ENCODE measurements around the gene KDM3A. TPM values are rescaled to one million over a fixed set of nuclear protein-coding genes. Genes with fewer than 3 reads are reported as not detected.
A peak's percentile ranks its signal among the peaks of the same experiment; 100 is the strongest.

The KDM3A gene, protein sequence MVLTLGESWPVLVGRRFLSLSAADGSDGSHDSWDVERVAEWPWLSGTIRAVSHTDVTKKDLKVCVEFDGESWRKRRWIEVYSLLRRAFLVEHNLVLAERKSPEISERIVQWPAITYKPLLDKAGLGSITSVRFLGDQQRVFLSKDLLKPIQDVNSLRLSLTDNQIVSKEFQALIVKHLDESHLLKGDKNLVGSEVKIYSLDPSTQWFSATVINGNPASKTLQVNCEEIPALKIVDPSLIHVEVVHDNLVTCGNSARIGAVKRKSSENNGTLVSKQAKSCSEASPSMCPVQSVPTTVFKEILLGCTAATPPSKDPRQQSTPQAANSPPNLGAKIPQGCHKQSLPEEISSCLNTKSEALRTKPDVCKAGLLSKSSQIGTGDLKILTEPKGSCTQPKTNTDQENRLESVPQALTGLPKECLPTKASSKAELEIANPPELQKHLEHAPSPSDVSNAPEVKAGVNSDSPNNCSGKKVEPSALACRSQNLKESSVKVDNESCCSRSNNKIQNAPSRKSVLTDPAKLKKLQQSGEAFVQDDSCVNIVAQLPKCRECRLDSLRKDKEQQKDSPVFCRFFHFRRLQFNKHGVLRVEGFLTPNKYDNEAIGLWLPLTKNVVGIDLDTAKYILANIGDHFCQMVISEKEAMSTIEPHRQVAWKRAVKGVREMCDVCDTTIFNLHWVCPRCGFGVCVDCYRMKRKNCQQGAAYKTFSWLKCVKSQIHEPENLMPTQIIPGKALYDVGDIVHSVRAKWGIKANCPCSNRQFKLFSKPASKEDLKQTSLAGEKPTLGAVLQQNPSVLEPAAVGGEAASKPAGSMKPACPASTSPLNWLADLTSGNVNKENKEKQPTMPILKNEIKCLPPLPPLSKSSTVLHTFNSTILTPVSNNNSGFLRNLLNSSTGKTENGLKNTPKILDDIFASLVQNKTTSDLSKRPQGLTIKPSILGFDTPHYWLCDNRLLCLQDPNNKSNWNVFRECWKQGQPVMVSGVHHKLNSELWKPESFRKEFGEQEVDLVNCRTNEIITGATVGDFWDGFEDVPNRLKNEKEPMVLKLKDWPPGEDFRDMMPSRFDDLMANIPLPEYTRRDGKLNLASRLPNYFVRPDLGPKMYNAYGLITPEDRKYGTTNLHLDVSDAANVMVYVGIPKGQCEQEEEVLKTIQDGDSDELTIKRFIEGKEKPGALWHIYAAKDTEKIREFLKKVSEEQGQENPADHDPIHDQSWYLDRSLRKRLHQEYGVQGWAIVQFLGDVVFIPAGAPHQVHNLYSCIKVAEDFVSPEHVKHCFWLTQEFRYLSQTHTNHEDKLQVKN (N-terminal part only)
- 100 to 1,000 TPM in 2 of 4 donors, 10 to 100 TPM in 2; 87.5 to 121 (median 105) TPM for total RNA-seq

DNA sequence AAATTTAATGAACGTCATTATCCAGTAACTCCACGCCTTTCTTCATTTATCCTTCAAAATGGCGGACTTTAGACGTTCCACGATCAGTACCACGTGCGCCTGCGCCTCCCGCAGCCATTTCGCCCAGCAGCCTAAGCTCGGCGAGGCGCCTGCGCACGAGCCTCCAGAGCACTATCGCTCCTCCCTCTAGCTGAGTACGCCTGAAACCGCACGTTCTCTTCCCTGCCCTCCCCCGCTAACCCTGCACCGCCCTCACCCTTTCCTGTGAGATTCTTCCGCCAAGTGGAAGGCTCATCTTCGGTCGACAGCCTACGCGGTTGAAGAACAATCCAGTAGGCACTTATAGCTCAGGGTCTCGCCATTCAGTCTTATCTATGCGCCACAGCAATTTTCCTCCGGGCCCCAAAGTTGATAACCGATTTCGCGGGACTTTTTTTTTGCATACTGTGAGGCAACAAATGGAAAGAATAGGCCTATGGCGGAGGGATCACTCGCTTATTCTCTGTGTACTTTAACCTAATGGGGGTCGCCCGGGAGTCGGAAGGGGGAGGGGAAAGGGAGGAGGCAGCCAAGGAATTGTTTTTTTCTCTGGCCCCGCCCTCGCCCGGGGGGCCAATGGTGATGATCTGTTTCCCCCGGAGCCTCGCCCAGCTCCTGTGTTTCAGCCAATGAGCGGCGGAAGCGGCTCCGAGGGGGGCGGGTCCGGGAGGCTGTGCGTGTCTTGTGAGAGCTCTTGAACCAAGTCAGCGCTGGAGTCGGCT is at the start of gene KDM3A:
Gene KDM3A (plus strand): TSS at position 741 of the 761 bp plus-strand sequence. CDS start 677 bp downstream, outside the sequence.
- H3K4me3 ChIP-seq (ENCODE audit: low read depth, poor library complexity, severe bottlenecking): peak within 1 kb of the TSS; percentile 65
- peak in 1 of 2 donors; percentile 69 for TF ChIP-seq POLR2A (IDR thresholded peaks at IDR 0.05)
- TF ChIP-seq, protein P1, sequence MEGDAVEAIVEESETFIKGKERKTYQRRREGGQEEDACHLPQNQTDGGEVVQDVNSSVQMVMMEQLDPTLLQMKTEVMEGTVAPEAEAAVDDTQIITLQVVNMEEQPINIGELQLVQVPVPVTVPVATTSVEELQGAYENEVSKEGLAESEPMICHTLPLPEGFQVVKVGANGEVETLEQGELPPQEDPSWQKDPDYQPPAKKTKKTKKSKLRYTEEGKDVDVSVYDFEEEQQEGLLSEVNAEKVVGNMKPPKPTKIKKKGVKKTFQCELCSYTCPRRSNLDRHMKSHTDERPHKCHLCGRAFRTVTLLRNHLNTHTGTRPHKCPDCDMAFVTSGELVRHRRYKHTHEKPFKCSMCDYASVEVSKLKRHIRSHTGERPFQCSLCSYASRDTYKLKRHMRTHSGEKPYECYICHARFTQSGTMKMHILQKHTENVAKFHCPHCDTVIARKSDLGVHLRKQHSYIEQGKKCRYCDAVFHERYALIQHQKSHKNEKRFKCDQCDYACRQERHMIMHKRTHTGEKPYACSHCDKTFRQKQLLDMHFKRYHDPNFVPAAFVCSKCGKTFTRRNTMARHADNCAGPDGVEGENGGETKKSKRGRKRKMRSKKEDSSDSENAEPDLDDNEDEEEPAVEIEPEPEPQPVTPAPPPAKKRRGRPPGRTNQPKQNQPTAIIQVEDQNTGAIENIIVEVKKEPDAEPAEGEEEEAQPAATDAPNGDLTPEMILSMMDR (IDR thresholded peaks at IDR 0.05): no peak
- DNase-seq (ENCODE audit: low spot score in 2 of 2): peak; percentile 100
- 0 to 1% methylated on average over 43 to 51 of the region's 51 CpGs for WGBS, 2 donors
- intact Hi-C loops (cut with DNase I; ENCODE audit: low total_unique reads): no loop called here

DNA sequence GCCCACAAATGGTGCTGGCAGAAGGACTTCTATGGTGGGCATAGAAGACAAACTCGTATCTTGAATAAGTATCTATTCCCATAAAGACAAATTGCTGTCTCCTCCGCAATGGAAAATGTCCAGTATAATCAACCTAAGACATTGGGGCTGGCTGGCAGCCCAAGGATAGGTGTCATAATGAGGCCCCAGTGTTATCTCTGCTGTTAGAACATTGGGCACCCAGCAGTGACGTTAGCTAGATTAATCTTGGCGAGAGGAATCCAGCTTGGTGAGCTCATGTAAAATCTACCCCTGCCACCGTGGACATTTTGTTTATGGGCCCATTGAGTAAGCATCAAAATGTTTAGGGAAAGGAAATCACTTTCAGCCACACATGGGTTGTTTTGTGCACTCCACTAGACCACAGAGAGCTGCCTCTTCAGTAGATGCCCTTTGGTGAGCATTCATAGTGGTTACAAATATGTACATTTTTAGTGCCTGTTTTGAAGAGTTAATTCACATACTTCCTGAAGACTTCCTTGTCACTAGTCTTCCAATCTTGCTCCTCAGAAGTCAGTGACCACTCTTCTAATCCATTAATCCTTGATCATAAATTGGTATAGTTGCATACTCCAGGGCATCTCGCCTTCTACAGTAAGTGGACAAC is 48.2 kb upstream of the KDM3A start:
- intact Hi-C loops (cut with DNase I; ENCODE audit: low total_unique reads): no loop called here
- WGBS, 2 donors: 80 to 84% methylated on average over 6 of the region's 6 CpGs

DNA sequence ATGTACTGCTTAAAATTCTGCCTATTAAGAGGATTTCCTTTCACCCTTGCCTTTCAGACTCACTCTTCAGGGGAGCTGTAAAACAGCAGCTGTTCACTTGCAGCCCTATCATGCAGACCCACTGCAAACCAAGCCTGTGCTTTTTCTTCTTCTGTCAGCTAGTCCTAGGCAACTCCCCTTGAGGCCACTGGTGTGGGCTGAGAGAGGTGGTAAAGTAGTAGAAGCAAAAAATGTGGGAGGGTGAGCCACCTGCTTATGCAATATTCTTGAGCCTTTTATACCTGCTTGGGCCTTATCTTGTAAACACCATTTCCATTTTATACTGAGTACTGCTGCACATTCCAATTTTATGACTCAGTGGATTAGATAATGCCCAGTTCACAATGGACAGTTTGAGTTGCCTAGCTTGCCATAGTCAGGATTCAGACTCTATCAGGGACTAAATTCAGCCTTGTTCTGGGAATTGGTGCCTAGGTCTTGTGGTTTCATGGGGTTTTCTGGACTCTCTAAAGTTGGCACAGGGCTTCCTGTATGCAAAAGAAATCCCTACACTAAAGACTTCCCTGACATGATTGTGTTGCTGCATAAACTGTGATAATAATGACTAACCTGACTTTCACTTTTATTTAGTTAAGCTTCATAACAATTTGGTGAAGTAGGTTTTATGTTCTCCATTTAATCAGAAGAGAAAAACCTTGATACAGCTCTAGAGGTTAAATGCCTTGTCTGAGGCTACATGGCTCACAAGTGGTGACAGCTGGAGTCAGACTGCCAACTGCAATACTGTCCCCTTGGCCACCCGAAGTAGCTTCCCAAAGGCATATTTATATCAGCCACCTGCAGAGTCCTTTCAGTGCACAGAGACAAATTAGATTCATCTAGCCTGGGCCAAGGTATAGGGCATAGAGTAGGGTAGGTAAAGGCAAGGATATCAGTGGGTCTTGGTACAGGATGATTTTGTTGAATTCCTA is 47.4 kb upstream of the KDM3A start:
- H3K4me3 ChIP-seq (ENCODE audit: low read depth, poor library complexity, severe bottlenecking): no peak overlapping the region
- DNase-seq (ENCODE audit: low spot score in 2 of 2): no peak
- intact Hi-C loops (cut with DNase I; ENCODE audit: low total_unique reads): no loop called here
- 45 to 55% methylated on average over 1 of the region's 1 CpG for WGBS, 2 donors
- no peak for TF ChIP-seq POLR2A (IDR thresholded peaks at IDR 0.05)
- TF ChIP-seq, protein P1 (IDR thresholded peaks at IDR 0.05): no peak

More for the DNA sequence above, 48.2 kb upstream of the KDM3A start:
- TF ChIP-seq, protein P1 (IDR thresholded peaks at IDR 0.05): no peak
- no peak for TF ChIP-seq POLR2A (IDR thresholded peaks at IDR 0.05)
- no peak overlapping the region for H3K4me3 ChIP-seq (ENCODE audit: low read depth, poor library complexity, severe bottlenecking)
- DNase-seq (ENCODE audit: low spot score in 2 of 2): no peak

DNA sequence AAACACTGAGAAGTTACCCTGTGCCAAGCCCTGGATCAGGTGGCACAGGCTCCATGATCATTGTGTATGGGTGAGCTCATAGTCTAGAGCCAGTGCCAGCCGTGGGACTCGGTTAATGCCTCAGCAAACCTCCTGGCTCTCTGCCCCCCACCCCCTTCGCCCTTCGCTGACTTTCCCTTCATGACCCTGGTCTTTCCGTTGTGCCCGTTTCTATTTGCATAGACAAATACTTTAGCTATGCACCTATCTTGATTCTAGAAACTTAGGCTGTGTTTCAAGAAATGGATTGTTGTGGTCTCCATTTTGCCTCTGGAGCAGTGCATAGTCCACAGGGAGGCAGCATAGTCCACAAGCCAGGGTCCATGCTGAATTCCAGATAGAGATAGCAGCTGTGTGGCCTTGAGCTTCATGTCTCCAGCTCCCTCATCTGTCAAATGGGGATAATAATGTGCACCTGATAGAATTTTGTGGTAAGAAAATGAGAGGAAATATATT is 44.8 kb upstream of the KDM3A start:
- intact Hi-C loops (cut with DNase I; ENCODE audit: low total_unique reads): no loop called here
- TF ChIP-seq, protein P1 (IDR thresholded peaks at IDR 0.05): no peak
- TF ChIP-seq POLR2A (IDR thresholded peaks at IDR 0.05): no peak
- H3K4me3 ChIP-seq (ENCODE audit: low read depth, poor library complexity, severe bottlenecking): no peak overlapping the region
- 67 to 84% methylated on average over 6 of the region's 6 CpGs for WGBS, 2 donors
- DNase-seq (ENCODE audit: low spot score in 2 of 2): no peak
